ENCODE results near the gene SHISA5.
A peak's percentile ranks its signal among the peaks of the same experiment; 100 is the strongest.

SHISA5 gene

DNA sequence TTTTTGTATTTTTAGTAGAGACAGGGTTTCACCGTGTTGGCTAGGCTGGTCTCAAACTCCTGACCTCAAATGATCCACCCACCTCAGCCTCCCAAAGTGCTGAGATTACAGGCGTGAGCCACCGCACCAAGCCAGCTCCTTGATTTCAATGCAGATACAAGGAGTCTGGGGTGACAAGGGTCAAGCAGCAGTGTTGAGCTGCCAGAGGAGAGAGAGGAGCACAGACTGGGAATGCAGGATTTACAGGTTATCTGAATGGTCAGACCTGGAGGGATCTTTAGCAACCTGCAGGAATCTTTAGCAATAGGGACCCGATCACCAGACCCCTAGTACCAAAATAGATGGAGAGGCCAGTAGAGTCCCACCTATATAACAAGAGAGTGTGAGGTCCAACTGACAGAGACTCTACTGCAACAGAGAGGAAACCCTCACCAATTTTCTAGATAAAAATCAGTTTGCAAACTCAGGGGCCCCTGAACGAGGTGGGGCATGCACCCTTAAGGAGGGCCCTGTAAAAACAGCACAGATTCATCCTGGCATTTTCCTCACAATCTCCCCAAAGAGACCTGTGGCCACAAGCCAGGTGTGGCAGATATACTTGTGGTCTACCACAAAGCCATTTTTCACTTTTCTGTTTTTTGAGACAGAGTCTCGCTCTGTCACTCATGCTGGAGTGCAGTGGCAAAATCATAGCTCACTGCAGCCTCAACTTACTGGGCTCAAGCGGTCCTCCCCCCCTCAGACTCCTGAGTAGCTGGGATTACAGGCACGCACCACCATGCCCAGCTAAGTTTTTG, 10.7 kb upstream of the SHISA5 start:
- TF ChIP-seq, protein P1, sequence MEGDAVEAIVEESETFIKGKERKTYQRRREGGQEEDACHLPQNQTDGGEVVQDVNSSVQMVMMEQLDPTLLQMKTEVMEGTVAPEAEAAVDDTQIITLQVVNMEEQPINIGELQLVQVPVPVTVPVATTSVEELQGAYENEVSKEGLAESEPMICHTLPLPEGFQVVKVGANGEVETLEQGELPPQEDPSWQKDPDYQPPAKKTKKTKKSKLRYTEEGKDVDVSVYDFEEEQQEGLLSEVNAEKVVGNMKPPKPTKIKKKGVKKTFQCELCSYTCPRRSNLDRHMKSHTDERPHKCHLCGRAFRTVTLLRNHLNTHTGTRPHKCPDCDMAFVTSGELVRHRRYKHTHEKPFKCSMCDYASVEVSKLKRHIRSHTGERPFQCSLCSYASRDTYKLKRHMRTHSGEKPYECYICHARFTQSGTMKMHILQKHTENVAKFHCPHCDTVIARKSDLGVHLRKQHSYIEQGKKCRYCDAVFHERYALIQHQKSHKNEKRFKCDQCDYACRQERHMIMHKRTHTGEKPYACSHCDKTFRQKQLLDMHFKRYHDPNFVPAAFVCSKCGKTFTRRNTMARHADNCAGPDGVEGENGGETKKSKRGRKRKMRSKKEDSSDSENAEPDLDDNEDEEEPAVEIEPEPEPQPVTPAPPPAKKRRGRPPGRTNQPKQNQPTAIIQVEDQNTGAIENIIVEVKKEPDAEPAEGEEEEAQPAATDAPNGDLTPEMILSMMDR (IDR thresholded peaks at IDR 0.05; ENCODE audit: low read depth, low read length): no peak
- Histone ChIP-seq H3K9me3 (no peaks in the 10 kb centered on the region), H3K27me3 (no peaks in the 10 kb centered on the region), H3K4me1 (no peaks in the 10 kb centered on the region), H3K4me3 (ENCODE audit: low read depth, low read length) (no peak overlapping the region), H3K36me3 (no peaks in the 10 kb centered on the region)
- no peak for DNase-seq

DNA sequence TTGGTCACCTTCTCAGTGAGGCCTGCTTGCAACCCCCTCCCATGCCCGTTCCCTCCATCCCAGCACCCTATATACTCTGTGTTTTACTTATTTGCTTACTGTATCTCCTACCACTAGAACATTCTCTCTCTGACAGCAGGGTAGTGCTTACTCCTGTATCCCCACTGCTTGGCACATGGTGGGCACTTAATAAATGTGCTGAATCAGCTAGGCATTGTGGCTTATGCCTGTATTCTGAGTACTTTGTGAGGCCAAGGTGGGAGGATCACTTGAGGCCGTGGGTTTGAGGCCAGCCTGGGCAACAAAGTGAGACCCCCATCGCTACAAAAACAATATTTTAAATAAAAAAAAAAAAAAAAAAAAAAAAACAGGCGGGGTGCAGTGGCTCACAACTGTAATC, 7.6 kb upstream of the SHISA5 start:
- Histone ChIP-seq H3K27me3 (no peaks in the 10 kb centered on the region), H3K4me1 (no peaks in the 10 kb centered on the region; the same call in 1 of the 2 replicates), H3K36me3 (no peaks in the 10 kb centered on the region), H3K9me3 (no peaks in the 10 kb centered on the region), H3K4me3 (ENCODE audit: low read depth, low read length) (no peak overlapping the region)
- TF ChIP-seq, protein P1 (IDR thresholded peaks at IDR 0.05; ENCODE audit: low read depth, low read length): no peak
- DNase-seq: no peak

DNA sequence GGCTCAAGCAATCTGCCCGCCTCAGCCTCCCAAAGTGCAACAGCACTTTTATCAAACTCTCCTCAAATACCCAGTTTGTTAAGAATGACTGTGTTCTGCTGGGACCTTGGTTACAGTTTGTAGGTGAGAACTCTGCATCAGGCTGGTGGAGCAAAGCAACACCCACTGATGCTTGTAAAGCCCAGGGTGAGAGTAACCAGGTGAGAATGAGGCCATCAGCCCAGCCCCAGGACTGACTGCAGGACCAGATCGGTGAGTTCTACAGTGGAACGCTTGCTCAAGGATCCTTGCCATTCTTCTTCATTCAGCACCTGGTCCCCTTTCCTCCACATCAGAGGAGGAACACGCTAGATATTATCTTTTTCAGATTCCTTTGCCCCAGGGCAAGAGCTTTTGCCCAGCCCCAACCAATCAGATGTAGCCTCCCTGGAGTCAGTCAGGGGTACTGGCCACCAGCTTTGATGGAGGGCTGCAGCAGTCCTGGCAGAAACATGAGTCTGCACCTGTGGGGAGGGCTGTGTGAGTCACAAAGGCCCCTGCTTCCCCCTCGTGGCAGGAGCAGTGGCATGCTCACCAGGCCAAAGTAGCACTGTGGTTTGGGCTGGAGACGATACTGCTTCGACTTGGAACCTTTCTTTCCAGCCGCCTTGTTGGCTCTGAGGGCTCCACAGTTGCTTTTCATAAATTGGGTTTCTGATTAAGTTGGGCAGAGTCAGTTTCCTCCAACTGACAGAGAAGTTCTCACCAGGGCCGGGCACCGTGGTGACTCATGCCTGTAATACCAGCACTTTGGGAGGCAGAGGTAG, 3.5 kb upstream of the SHISA5 start:
- H3K36me3 ChIP-seq: no peaks in the 10 kb centered on the region
- no peak overlapping the region for H3K4me3 ChIP-seq (ENCODE audit: low read depth, low read length)
- no peaks in the 10 kb centered on the region for H3K9me3 ChIP-seq
- H3K4me1 ChIP-seq: peaks cover under 1% of the 10 kb centered on the region
- no peaks in the 10 kb centered on the region for H3K27me3 ChIP-seq
- DNase-seq: peak; percentile 76
- TF ChIP-seq, protein P1 (IDR thresholded peaks at IDR 0.05; ENCODE audit: low read depth, low read length): peak; percentile 75

DNA sequence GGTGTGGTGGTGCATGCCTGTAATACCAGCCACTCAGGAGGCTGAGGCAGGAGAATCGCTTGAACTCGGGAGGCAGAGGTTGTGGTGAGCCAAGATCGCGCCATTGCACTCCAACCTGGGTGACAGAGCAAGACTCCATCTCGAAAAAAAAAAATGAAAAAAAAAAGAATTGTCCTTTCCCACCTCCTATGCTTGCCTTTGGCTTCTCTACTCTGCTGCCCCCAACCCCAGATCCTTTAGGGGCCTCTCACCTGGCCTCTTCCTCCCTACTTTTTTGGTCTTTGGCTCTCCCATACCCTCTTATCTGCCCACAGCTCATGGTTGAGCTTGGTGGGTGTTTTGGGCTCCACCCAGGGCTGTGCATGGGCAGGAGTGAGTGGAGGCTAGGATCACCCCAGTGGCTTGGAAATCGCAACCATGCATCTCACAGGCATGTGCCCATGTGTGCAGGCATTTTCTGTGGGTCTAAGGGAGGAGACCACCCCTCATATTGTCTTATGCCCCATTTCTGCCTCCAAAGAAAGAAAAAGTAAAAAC, 2.1 kb upstream of the SHISA5 start:
- Histone ChIP-seq H3K36me3 (no peaks in the 10 kb centered on the region), H3K27me3 (no peaks in the 10 kb centered on the region), H3K4me1 (peaks cover 4% of the 10 kb centered on the region), H3K9me3 (no peaks in the 10 kb centered on the region), H3K4me3 (ENCODE audit: low read depth, low read length) (no peak overlapping the region)
- DNase-seq: no peak
- TF ChIP-seq, protein P1 (IDR thresholded peaks at IDR 0.05; ENCODE audit: low read depth, low read length): no peak

DNA sequence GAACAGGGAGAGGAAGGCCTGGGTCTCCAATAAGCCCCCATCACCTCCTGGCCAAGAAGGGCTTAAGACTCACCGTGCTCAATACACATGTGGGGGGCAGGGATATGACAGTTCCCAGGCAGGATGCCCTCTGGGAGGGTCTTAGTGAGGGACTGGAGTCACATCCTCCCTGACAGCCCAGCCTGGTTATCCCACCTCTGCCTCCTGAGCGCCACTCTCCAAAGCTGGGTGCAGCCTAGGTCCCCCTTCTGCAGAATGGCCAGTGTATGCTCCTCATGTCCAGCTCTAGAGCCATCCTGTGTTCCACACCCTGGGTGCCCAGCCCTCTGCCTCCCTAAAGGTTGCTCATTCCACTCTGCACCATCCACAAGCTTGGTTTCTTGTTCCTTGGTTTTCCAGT, 1.2 kb upstream of the SHISA5 start:
- no peak overlapping the region for H3K4me3 ChIP-seq (ENCODE audit: low read depth, low read length)
- DNase-seq: no peak
- peaks cover 4% of the 10 kb centered on the region for H3K4me1 ChIP-seq
- TF ChIP-seq, protein P1 (IDR thresholded peaks at IDR 0.05; ENCODE audit: low read depth, low read length): no peak
- H3K9me3 ChIP-seq: no peaks in the 10 kb centered on the region
- H3K36me3 ChIP-seq: no peaks in the 10 kb centered on the region
- H3K27me3 ChIP-seq: no peaks in the 10 kb centered on the region
